Peyer's patch (tissue), 4 donors: ENCODE data around the gene SMIM14.

Experiments used
- POLR2A ChIP-seq, 2 donors: fragments of 450-650 bp; IDR thresholded peaks; one replicate each; pipeline ENCODE4 v1.5.1; 2017; ENCODE audit warnings: antibody characterized with exemption in 2 of 2, mild to moderate bottlenecking in 2 of 2, moderate library complexity in 2 of 2
- TF ChIP-seq, protein P1 (sequence below), 6 experiments: fragments of 450-650 bp in 4 of 6; fragments of 200-600 bp in 2 of 6; sonication (generic) in 1 of 6; IDR thresholded peaks; one replicate each; pipeline ENCODE4 v1.5.1; 2017 to 2019; ENCODE audit warnings: antibody characterized with exemption in 6 of 6, mild to moderate bottlenecking in 3 of 6, moderate library complexity in 1 of 6

DNA sequence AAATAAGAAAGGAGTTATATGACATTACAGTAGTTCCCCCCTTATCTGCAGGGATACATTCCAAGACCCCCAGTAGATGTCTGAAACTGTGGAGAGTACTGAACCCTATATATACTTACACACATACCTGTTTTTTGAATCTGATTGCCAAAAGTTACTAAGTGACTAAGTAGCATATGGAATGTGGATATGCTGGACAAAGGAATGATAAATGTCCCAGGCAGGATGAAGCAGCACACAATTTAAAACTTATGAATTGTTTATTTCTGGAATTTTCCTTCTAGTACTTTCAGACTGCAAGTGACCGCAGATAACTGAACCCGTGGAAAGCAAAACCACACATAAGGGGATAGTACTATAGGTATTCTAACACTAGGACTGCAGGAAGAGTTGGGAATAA lies 134.1 kb downstream of the SMIM14 start:
- TF ChIP-seq, protein P1, sequence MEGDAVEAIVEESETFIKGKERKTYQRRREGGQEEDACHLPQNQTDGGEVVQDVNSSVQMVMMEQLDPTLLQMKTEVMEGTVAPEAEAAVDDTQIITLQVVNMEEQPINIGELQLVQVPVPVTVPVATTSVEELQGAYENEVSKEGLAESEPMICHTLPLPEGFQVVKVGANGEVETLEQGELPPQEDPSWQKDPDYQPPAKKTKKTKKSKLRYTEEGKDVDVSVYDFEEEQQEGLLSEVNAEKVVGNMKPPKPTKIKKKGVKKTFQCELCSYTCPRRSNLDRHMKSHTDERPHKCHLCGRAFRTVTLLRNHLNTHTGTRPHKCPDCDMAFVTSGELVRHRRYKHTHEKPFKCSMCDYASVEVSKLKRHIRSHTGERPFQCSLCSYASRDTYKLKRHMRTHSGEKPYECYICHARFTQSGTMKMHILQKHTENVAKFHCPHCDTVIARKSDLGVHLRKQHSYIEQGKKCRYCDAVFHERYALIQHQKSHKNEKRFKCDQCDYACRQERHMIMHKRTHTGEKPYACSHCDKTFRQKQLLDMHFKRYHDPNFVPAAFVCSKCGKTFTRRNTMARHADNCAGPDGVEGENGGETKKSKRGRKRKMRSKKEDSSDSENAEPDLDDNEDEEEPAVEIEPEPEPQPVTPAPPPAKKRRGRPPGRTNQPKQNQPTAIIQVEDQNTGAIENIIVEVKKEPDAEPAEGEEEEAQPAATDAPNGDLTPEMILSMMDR (IDR thresholded peaks at IDR 0.05), result no peak
- no peak for TF ChIP-seq POLR2A (IDR thresholded peaks at IDR 0.05)
